ENCODE results near the gene ADAMTSL1. TPM values are rescaled to one million over a fixed set of nuclear protein-coding genes. Genes with fewer than 3 reads are reported as not detected.

Gene ADAMTSL1
- total and polyA plus RNA-seq, 5 donors from 2014 or later = not detected

DNA sequence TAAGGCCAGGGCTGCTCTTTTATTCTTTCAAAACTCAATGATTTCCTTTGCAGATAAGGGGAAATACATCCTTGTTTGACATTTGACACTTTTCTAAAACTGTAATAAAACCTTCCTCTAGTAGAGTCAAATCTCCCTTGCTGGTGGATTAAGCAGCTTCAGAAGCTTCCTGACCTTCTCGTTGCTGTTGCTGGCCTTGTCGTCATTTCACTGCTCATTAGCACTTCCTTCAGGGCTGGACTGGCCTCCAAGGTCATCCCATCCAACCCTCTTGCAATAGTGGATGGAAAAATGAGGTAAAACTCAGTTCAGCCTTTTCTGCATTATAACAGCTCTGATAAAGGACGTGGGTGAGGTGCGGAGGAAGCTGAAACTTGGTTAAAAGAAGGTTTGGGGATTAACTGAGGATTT, 1.1 kb upstream of the ADAMTSL1 start:
- DNase-seq = no peak
- no peak overlapping the region for H3K4me3 Mint-ChIP-seq
- Histone ChIP-seq H3K27me3 (ENCODE audit: control insufficient read depth, insufficient read depth, low read length) (no peaks in the 10 kb centered on the region), H3K36me3 (ENCODE audit: control insufficient read depth, insufficient read depth, low read length) (no peaks in the 10 kb centered on the region), H3K4me3 (ENCODE audit: low read depth, low read length) (no peak overlapping the region), H3K9me3 (ENCODE audit: control insufficient read depth in 2 of 2, low read length in 2 of 2) (no peaks in the 10 kb centered on the region), H3K4me1 (ENCODE audit: control insufficient read depth, insufficient read depth, low read length, poor library complexity, severe bottlenecking) (no peaks in the 10 kb centered on the region), H3K27ac (ENCODE audit: insufficient read depth, low read length, poor library complexity, severe bottlenecking) (no peak overlapping the region)
- H3K9me3 Mint-ChIP-seq = peaks cover 0 to 2% (median 0%) of the 10 kb centered on the region in 7 donors
- no peaks in the 10 kb centered on the region for H3K36me3 Mint-ChIP-seq
- no peak for ATAC-seq (ENCODE audit: low read depth in 2 of 2)
- no peaks in the 10 kb centered on the region for H3K4me1 Mint-ChIP-seq
- no peak overlapping the region for H3K27ac Mint-ChIP-seq
- H3K27me3 Mint-ChIP-seq = peaks cover 9% of the 10 kb centered on the region

DNA sequence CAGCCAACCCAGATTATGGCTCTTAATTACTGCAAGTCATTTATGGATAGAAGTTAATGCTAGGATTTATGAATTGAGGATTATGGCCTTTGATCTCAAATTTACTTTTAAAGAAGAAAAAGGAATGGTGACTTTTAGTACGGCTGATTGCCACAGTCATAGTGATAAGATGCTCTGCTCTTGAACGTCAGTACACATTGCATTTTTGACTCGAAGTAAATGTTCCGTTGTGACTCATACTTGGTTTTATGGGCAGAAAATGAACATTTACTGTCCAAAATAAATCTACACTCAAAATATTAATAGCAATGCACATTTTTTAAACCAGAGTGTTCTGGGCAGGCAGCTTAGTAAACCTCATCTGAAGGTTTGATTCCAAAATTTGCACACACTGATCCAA, 830 bp downstream of the ADAMTSL1 start:
- no peak overlapping the region for H3K27ac ChIP-seq (ENCODE audit: insufficient read depth, low read length, poor library complexity, severe bottlenecking)
- ATAC-seq (ENCODE audit: low read depth in 2 of 2) = no peak
- no peaks in the 10 kb centered on the region for H3K9me3 ChIP-seq (ENCODE audit: control insufficient read depth in 2 of 2, low read length in 2 of 2)
- no peaks in the 10 kb centered on the region for H3K36me3 ChIP-seq (ENCODE audit: control insufficient read depth, insufficient read depth, low read length)
- Mint-ChIP-seq H3K4me1 (no peaks in the 10 kb centered on the region), H3K9me3 (peaks cover 0 to under 1% (median 0%) of the 10 kb centered on the region in 7 donors), H3K27me3 (peaks cover 13% of the 10 kb centered on the region), H3K27ac (no peak overlapping the region), H3K4me3 (no peak overlapping the region), H3K36me3 (no peaks in the 10 kb centered on the region)
- no peaks in the 10 kb centered on the region for H3K4me1 ChIP-seq (ENCODE audit: control insufficient read depth, insufficient read depth, low read length, poor library complexity, severe bottlenecking)
- H3K4me3 ChIP-seq (ENCODE audit: low read depth, low read length) = no peak overlapping the region
- DNase-seq = no peak
- H3K27me3 ChIP-seq (ENCODE audit: control insufficient read depth, insufficient read depth, low read length) = no peaks in the 10 kb centered on the region

DNA sequence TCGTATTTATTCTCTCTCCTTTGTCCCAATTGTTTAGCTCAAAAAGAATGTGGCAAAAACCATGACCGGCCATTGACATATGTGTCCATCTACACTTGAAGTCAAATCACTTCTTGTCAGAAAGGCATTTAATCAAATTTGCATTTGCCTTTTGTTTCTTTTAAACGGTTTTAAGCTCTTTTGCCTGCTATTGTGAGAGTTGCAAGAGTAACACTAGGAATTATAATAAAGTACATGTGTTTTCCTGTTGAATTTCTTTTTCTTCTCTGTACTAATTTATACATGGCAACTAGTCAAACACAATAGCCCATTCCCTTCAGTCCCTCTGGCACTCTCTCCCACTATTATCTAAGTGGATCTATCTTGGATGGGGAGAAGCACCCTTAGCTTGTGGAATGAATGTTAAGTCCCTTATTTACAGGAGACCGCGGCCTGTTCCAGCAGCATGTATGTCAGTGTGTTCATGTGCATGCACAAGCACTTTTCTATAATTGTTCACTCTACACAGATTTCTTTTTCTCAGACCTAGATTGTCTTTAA, 3.2 kb downstream of the ADAMTSL1 start:
- H3K27ac Mint-ChIP-seq = no peak overlapping the region
- Histone ChIP-seq H3K36me3 (ENCODE audit: control insufficient read depth, insufficient read depth, low read length) (no peaks in the 10 kb centered on the region), H3K9me3 (ENCODE audit: control insufficient read depth in 2 of 2, low read length in 2 of 2) (no peaks in the 10 kb centered on the region), H3K4me3 (ENCODE audit: low read depth, low read length) (no peak overlapping the region), H3K27ac (ENCODE audit: insufficient read depth, low read length, poor library complexity, severe bottlenecking) (no peak overlapping the region), H3K27me3 (ENCODE audit: control insufficient read depth, insufficient read depth, low read length) (no peaks in the 10 kb centered on the region), H3K4me1 (ENCODE audit: control insufficient read depth, insufficient read depth, low read length, poor library complexity, severe bottlenecking) (no peaks in the 10 kb centered on the region)
- no peak overlapping the region for H3K4me3 Mint-ChIP-seq
- H3K36me3 Mint-ChIP-seq = no peaks in the 10 kb centered on the region
- H3K4me1 Mint-ChIP-seq = no peaks in the 10 kb centered on the region
- ATAC-seq (ENCODE audit: low read depth in 2 of 2) (no peak), DNase-seq (no peak)
- H3K9me3 Mint-ChIP-seq = peaks cover 0 to 1% (median 0%) of the 10 kb centered on the region in 7 donors
- peaks cover 13% of the 10 kb centered on the region for H3K27me3 Mint-ChIP-seq

DNA sequence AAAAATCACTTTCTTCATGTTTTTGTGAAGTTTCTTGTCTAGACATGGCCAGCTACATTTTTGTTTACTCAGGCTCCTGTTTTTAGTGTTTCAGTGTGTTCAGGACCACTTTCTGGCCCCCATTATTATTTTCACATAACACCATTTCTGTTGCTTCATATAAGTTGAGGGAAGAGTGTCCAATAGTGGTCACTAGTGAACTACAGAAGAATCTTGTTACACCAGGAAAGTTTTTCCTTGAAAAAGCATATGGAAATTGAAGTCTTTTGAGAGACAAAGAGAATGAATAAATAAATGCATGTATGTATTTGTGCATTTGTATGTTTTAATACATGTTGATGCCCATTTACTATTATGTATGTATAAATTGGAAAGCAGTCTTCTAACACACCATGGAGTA, 3.8 kb downstream of the ADAMTSL1 start:
- H3K27me3 Mint-ChIP-seq = peaks cover 12% of the 10 kb centered on the region
- H3K4me3 Mint-ChIP-seq = no peak overlapping the region
- no peak overlapping the region for H3K4me3 ChIP-seq (ENCODE audit: low read depth, low read length)

DNA sequence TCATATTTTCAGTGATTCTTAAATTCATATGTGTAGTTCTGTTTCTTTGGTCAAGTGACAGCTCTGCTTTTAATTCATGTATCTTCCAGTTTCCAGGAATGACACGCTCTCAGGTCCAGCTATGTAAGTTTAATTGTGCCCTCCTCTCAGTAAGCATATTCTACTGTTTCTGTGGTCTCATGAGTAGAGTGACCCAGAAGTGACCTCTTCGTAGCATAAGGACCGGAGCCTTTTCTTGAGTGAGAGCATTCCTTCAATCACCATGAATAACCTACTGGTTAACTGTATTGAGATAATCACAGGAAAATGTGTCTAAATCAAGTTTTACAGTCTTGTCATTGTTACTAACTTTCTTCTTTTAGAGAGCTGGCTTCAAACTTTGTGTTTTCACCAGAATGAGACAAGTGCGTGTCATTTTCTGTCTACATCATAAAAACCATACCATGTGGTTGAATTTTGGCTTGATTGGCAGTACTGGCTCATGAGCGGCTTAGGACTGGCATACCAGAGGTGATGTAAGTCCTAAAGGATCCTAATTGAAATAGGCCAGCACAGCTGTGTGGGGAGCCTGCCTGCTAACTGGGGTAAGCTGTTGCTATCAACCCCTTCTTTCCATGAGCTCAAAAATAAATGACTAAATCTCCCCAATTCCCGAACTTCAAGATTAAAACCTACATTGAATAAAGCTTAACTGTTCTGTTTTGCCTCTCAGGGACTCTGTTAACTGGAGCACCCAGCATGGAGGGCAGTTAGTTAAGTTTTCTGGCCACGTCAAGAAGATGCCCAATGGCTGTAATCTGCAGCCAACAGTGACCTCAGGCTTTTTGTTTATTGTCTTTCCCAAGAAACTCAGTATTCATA, 4.8 kb downstream of the ADAMTSL1 start:
- ATAC-seq (ENCODE audit: low read depth in 2 of 2) (no peak), DNase-seq (no peak)
- Histone ChIP-seq H3K9me3 (ENCODE audit: control insufficient read depth in 2 of 2, low read length in 2 of 2) (no peaks in the 10 kb centered on the region), H3K27me3 (ENCODE audit: control insufficient read depth, insufficient read depth, low read length) (no peaks in the 10 kb centered on the region), H3K27ac (ENCODE audit: insufficient read depth, low read length, poor library complexity, severe bottlenecking) (no peak overlapping the region), H3K4me3 (ENCODE audit: low read depth, low read length) (no peak overlapping the region), H3K4me1 (ENCODE audit: control insufficient read depth, insufficient read depth, low read length, poor library complexity, severe bottlenecking) (no peaks in the 10 kb centered on the region), H3K36me3 (ENCODE audit: control insufficient read depth, insufficient read depth, low read length) (no peaks in the 10 kb centered on the region)
- Mint-ChIP-seq H3K9me3 (peaks cover 0 to 1% (median 0%) of the 10 kb centered on the region in 7 donors), H3K27ac (no peak overlapping the region), H3K4me3 (no peak overlapping the region), H3K4me1 (no peaks in the 10 kb centered on the region), H3K27me3 (peaks cover 9% of the 10 kb centered on the region), H3K36me3 (no peaks in the 10 kb centered on the region)

More for the DNA sequence above, 3.8 kb downstream of the ADAMTSL1 start:
- no peak for DNase-seq
- no peaks in the 10 kb centered on the region for H3K9me3 ChIP-seq (ENCODE audit: control insufficient read depth in 2 of 2, low read length in 2 of 2)
- H3K27ac ChIP-seq (ENCODE audit: insufficient read depth, low read length, poor library complexity, severe bottlenecking) = no peak overlapping the region
- no peaks in the 10 kb centered on the region for H3K4me1 Mint-ChIP-seq
- H3K36me3 Mint-ChIP-seq = no peaks in the 10 kb centered on the region
- ATAC-seq (ENCODE audit: low read depth in 2 of 2) = no peak
- peaks cover 0 to 1% (median 0%) of the 10 kb centered on the region in 7 donors for H3K9me3 Mint-ChIP-seq
- no peak overlapping the region for H3K27ac Mint-ChIP-seq
- no peaks in the 10 kb centered on the region for H3K36me3 ChIP-seq (ENCODE audit: control insufficient read depth, insufficient read depth, low read length)
- H3K27me3 ChIP-seq (ENCODE audit: control insufficient read depth, insufficient read depth, low read length) = no peaks in the 10 kb centered on the region
- H3K4me1 ChIP-seq (ENCODE audit: control insufficient read depth, insufficient read depth, low read length, poor library complexity, severe bottlenecking) = no peaks in the 10 kb centered on the region

DNA sequence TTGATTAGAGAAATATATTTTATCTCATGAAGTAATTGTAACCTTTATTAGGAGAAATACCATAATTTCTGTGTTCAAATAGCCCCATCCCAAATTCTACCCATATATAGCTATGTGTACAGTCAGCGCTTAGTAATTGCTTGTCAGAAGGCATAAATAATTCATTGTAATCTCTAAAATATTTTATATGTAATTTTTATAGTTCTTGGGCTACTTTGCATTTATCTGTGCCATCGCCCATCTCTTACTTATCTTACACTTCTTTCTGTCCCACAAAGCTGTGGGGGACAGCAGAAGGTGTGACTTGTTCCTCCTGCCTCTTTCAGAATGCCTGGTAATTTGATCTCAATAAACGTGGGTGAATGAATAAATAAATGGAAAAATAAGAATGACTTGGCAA, 5.5 kb downstream of the ADAMTSL1 start:
- Histone ChIP-seq H3K9me3 (ENCODE audit: control insufficient read depth in 2 of 2, low read length in 2 of 2) (no peaks in the 10 kb centered on the region), H3K27ac (ENCODE audit: insufficient read depth, low read length, poor library complexity, severe bottlenecking) (no peak overlapping the region), H3K27me3 (ENCODE audit: control insufficient read depth, insufficient read depth, low read length) (no peaks in the 10 kb centered on the region), H3K4me1 (ENCODE audit: control insufficient read depth, insufficient read depth, low read length, poor library complexity, severe bottlenecking) (no peaks in the 10 kb centered on the region), H3K4me3 (ENCODE audit: low read depth, low read length) (no peak overlapping the region), H3K36me3 (ENCODE audit: control insufficient read depth, insufficient read depth, low read length) (no peaks in the 10 kb centered on the region)
- peaks cover 0 to 2% (median 0%) of the 10 kb centered on the region in 7 donors for H3K9me3 Mint-ChIP-seq
- no peaks in the 10 kb centered on the region for H3K36me3 Mint-ChIP-seq
- peaks cover 8% of the 10 kb centered on the region for H3K27me3 Mint-ChIP-seq
- no peak for DNase-seq
- no peak overlapping the region for H3K4me3 Mint-ChIP-seq
- ATAC-seq (ENCODE audit: low read depth in 2 of 2) = no peak
- no peaks in the 10 kb centered on the region for H3K4me1 Mint-ChIP-seq
- no peak overlapping the region for H3K27ac Mint-ChIP-seq

DNA sequence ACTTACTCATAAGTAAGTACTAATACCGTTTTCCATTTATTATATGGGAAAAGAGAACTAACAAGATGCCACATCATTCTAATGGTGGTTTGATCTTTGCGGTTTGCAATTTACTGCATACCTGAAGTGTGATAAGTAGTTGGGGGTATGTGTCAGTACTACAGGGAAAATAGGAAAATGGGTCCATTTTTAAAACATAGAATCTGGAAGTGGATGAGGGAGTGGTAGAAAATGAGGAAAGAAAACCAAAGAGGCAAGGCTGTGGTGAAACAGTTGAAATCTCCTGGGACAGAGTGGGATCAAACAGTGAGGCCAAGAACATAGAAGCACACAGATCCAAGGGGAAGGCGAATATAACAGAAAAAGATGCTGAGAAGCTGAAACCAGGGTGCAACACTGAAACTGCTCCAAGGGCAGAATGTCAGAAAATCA, 6.7 kb downstream of the ADAMTSL1 start:
- Histone ChIP-seq H3K27me3 (ENCODE audit: control insufficient read depth, insufficient read depth, low read length) (no peaks in the 10 kb centered on the region), H3K36me3 (ENCODE audit: control insufficient read depth, insufficient read depth, low read length) (no peaks in the 10 kb centered on the region), H3K27ac (ENCODE audit: insufficient read depth, low read length, poor library complexity, severe bottlenecking) (no peak overlapping the region), H3K9me3 (ENCODE audit: control insufficient read depth in 2 of 2, low read length in 2 of 2) (no peaks in the 10 kb centered on the region), H3K4me1 (ENCODE audit: control insufficient read depth, insufficient read depth, low read length, poor library complexity, severe bottlenecking) (no peaks in the 10 kb centered on the region), H3K4me3 (ENCODE audit: low read depth, low read length) (no peak overlapping the region)
- Mint-ChIP-seq H3K36me3 (no peaks in the 10 kb centered on the region), H3K27ac (no peak overlapping the region), H3K4me1 (no peaks in the 10 kb centered on the region), H3K27me3 (peaks cover 4% of the 10 kb centered on the region), H3K4me3 (no peak overlapping the region), H3K9me3 (peaks cover 0 to 2% (median 0%) of the 10 kb centered on the region in 7 donors)
- DNase-seq (no peak), ATAC-seq (ENCODE audit: low read depth in 2 of 2) (no peak)

DNA sequence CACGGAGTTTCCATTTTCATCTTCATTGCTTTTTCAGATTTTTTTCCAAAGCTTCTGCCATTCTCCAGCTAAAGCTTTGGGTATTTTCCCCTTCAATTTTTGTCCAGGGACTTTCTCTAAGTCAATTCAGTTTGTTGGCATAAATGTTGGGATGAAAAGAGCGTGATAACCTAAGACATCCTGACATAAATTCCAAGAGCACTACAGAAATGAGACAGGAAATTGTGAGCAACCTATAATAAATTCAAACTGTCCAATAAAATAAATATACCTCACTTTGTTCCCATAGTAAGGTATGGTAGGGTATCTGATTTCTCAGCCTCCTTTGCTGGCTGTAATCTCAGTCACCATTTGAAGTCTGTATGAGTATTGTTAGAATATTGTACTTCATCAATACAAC, 8.4 kb downstream of the ADAMTSL1 start:
- ATAC-seq (ENCODE audit: low read depth in 2 of 2) (no peak), DNase-seq (no peak)
- Histone ChIP-seq H3K9me3 (ENCODE audit: control insufficient read depth in 2 of 2, low read length in 2 of 2) (no peaks in the 10 kb centered on the region), H3K36me3 (ENCODE audit: control insufficient read depth, insufficient read depth, low read length) (no peaks in the 10 kb centered on the region), H3K27ac (ENCODE audit: insufficient read depth, low read length, poor library complexity, severe bottlenecking) (no peak overlapping the region), H3K27me3 (ENCODE audit: control insufficient read depth, insufficient read depth, low read length) (no peaks in the 10 kb centered on the region), H3K4me1 (ENCODE audit: control insufficient read depth, insufficient read depth, low read length, poor library complexity, severe bottlenecking) (no peaks in the 10 kb centered on the region), H3K4me3 (ENCODE audit: low read depth, low read length) (no peak overlapping the region)
- H3K9me3 Mint-ChIP-seq = peaks cover 0 to 2% (median 0%) of the 10 kb centered on the region in 7 donors
- no peak overlapping the region for H3K4me3 Mint-ChIP-seq
- no peaks in the 10 kb centered on the region for H3K4me1 Mint-ChIP-seq
- no peaks in the 10 kb centered on the region for H3K36me3 Mint-ChIP-seq
- H3K27me3 Mint-ChIP-seq = peaks cover 4% of the 10 kb centered on the region
- H3K27ac Mint-ChIP-seq = no peak overlapping the region
